ENCODE data around the gene CNRIP1.

CNRIP1 gene

GRCh38 chr2:68291314-68291713, 28.4 kb downstream of the CNRIP1 start:
- no peak for DNase-seq

GRCh38 chr2:68290901-68291300, 28.8 kb downstream of the CNRIP1 start:
- DNase-seq, result no peak

GRCh38 chr2:68287580-68288441, 31.9 kb downstream of the CNRIP1 start:
- DNase-seq, result no peak

GRCh38 chr2:68284896-68285295, 34.9 kb downstream of the CNRIP1 start:
- DNase-seq, result peak; percentile 94

- DNase-seq, result no peak
These were observed 36.3 kb downstream of the CNRIP1 start for GRCh38 chr2:68283419-68283812.

DNA sequence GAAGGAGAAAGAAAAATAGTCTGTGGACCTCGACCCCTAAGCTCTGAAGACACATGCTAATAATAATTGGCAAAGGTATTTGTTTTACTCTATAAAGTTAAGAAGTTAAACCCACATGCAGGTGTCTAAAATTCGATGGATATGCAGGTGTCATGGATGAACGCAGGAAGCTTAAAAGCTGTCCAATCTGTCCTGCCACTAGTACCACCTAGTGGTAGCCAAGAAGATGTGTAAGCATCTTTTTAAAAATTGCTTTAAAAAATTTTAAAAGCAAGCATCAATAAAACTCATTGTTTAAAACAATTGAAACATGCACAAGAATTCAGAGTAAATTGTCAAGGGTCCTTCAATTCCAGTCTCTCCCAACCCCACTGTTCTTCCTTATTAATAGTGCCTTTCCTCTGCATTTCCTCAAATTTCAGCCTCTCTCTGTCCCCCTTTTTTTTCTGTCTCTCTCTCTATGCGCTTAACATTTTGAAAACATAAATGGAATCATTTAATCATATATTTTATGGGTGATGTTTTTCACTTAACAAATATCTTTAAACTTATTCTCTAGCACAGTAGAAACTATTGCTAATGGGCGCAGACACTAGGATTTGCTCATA, 36.8 kb downstream of the CNRIP1 start:
- DNase-seq, result peak; percentile 72

- no peak for DNase-seq
These were observed 39.0 kb downstream of the CNRIP1 start for GRCh38 chr2:68280796-68281195.

- DNase-seq, result no peak
These were observed 39.4 kb downstream of the CNRIP1 start for GRCh38 chr2:68280348-68280747.

GRCh38 chr2:68279691-68280090, 40.1 kb downstream of the CNRIP1 start:
- peak; percentile 91 for DNase-seq

DNA sequence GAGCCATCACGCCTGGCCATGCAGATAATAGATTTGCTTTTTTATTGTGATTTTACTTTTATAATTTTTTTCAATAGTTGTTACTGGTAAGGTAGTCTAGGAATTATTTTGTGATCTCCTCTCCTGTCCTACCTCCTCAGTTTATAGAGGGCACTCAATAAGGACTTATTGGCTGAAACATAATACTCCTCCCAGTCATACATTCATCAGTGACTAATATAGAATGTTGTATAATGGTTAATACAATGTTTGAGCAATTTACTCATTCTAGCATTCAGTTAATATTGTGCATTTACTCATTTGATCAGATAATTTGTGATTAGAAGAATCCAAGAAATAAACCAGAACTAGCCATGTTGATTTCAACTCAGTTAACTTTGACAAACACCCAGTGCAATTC, 41.6 kb downstream of the CNRIP1 start:
- DNase-seq, result no peak

GRCh38 chr2:68274022-68274421, 45.7 kb downstream of the CNRIP1 start:
- no peak for DNase-seq

DNA sequence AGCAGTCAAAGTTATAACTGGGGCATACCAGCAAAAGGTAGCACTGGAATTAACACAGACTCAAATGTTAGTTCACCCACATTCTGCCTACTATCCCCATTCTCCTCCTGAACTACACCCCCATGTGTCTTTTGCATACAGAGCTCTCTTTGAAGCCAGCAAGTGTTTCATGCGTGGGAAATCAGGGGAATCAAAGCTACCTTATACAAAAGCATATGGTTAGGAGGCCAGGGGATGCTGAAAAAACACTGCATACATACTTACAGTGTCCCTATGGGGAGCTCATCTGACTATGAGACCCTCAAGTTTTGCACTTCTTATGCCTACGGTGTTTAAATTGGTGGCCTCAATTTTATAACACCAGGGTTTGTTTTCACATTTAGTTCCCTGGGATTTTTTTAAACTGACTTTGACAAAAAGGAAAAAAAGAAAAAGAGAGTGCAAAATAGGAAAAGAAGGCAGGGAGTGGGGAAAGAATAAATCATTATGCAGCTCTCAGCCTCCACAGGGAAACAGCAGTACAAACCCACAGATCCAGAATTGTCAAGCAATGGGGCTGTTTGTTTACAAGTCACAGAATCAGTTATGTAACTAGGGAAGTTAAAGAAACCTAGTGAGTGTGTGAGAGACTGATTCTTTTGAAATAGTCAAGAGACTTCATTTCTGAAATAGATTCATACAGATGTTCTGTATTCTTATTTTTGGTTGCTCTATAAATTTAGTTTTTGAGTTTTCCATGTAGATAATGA, 47.3 kb downstream of the CNRIP1 start:
- DNase-seq, result peak; percentile 66

GRCh38 chr2:68266655-68267054, 53.1 kb downstream of the CNRIP1 start:
- no peak for DNase-seq

DNA sequence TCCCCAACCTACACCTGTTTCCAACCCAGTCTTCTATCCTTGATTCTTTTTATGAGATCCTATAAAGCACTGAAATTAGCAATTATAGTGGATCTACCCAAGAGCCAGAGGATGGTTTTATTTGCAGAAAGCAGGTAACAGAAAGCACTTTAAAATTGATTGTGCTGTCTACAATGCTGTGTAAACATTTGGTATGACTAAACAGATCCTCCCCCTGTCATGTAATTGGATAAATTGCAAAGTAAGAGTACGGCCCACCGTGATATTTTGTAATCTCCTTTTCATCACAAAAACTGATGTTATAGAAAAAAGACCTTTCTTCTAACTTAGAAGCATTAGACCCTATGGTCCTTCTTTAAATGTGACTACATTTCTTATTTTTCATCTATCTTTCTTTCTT, 56.1 kb downstream of the CNRIP1 start:
- no peak for DNase-seq

GRCh38 chr2:68258851-68259250, 60.9 kb downstream of the CNRIP1 start:
- DNase-seq, result no peak

DNA sequence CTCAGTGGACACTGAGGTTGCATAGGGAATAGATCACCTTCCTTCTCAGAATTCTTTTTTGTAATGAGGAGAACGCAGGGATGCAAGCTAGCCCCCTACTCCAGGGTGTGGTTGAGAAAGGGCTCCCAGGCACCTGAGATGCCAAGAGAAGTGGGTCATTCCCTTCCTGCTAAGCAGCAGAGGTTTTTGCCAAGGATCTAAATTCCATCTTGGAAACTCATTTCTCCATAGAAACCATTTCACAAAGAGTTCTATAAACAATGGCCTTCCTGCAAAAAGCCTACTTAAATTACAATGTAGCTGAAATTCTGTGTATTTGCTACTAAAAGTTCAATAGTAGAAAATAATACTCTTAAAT, 63.7 kb downstream of the CNRIP1 start:
- no peak for DNase-seq

DNA sequence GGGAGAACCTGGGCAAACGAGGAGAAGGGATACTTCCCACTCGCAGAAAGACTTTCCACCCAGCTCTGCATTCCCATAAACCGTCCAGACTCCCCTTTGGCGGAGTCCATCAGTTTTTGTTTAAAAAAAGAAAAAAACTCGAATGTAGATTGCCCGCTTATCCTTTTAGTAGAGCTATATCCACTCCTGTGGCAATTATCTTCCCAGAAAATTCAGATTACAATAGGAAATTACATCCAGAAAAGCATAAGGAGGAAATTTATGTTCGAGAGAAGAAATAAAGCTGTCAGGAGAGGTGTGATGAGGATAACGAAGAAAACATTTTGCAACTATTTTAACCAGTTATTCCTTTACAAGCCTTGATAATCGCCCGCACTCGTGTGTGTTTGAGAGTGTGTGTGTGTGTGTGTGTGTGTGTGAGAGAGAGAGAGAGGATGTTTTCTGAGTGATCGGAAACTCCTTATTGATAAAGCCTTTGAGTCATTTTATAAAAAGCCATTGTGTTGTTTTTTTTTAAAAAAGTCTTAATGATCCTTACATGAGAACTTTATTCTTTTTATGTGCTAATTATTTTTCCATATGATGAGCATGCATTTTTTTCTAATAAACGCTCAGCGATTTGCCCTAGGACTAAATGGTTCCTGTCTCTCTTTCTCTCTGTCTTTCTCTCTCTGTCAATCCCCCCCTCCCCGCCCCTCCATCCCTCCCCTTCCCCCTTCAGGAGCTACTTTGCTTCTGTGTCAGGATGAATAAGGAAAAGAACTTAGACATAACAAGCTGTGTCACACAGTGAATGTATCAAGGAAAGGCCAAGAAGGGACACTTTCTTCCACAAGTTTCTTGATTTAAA, 66.3 kb downstream of the CNRIP1 start:
- DNase-seq, result peak; percentile 36

GRCh38 chr2:68252400-68253218, 67.1 kb downstream of the CNRIP1 start, which contains the start of gene PPP3R1:
Gene PPP3R1 (minus strand): TSS chr2:68252532. CDS start chr2:68252127, 405 bp downstream.
- DNase-seq, result peak; percentile 93

- no peak for DNase-seq
These were observed 67.8 kb downstream of the CNRIP1 start for GRCh38 chr2:68251855-68252399.

GRCh38 chr2:68251187-68251854, 68.4 kb downstream of the CNRIP1 start:
- DNase-seq, result peak; percentile 90

- no peak for DNase-seq
These were observed 69.0 kb downstream of the CNRIP1 start for GRCh38 chr2:68250652-68251186.
